D721Med (cell line): ENCODE data around the gene PET100.

Experiments
- DNase-seq: peaks from one replicate; pipeline ENCODE4 v3.0.0; 2011; ENCODE audit warnings: low spot score; ENCODE audit not compliant: insufficient read length
- FAIRE-seq: peaks from 2 replicates; lab custom pipeline; 2011; peaks lifted over from hg19 to GRCh38; lab: Jason Lieb, UNC
- CTCF ChIP-seq: IDR thresholded peaks from 2 replicates; pipeline ENCODE4 v1.5.1; 2012; ENCODE audit warnings: mild to moderate bottlenecking, control low read depth; ENCODE audit not compliant: insufficient read depth; ENCODE audit errors: missing control alignments

Gene PET100

GRCh38 chr19:7605490-7606222 lies 23.9 kb upstream of the PET100 start:
- DNase-seq (no peak), FAIRE-seq (no peak)
- TF ChIP-seq CTCF: no peak

- DNase-seq (no peak), FAIRE-seq (no peak)
- TF ChIP-seq CTCF: no peak
These were observed 23.3 kb upstream of the PET100 start for GRCh38 chr19:7606289-7606688.

GRCh38 chr19:7607212-7607873 lies 22.2 kb upstream of the PET100 start:
- DNase-seq: no peak
- no peak for TF ChIP-seq CTCF
- FAIRE-seq: no peak

- FAIRE-seq (no peak), DNase-seq (no peak)
- TF ChIP-seq CTCF: no peak
These were observed 21.6 kb upstream of the PET100 start for GRCh38 chr19:7607874-7608560.

- TF ChIP-seq CTCF: no peak
- DNase-seq (no peak), FAIRE-seq (no peak)
These were observed 18.9 kb upstream of the PET100 start for GRCh38 chr19:7610491-7611240.

- FAIRE-seq (no peak), DNase-seq (no peak)
- TF ChIP-seq CTCF: no peak
These were observed 17.9 kb upstream of the PET100 start for GRCh38 chr19:7611541-7612279.
